HG02623 (cell line): ENCODE results near the gene ME2.
"Not testable (repeated sequence)": the region's sequence is repeated elsewhere in the genome, so short reads cannot be mapped to it uniquely, and the experiment has no call there.

ENCODE experiments used
- ATAC-seq: cut with Tn5 transposase; IDR thresholded peaks from one replicate; pipeline ENCODE4 v1.9.1; 2021; ENCODE audit warnings: moderate library complexity; ENCODE audit not compliant: unreplicated experiment

Gene ME2

DNA sequence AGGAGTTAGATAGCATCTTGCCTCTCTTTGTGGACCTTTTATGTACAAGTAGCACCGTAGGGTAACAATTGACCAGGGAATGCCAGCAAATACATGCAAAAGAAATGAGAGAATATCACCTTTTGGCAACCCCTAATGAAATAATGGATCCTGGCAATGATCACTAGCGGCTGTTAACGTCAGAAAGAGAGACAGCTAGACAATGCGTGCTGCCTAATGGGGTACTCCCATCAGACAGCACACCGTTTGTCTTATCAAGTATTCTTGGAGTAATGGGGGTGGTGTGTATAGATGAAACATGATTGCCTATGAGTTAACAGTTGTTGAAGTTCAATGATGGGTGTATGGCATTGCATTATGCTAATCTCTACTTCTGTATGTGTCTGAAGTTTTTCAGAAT, 90.5 kb downstream of the ME2 start:
- ATAC-seq = no peak

GRCh38 chr18:50970006-50970405, 91.1 kb downstream of the ME2 start:
- no peak for ATAC-seq

DNA sequence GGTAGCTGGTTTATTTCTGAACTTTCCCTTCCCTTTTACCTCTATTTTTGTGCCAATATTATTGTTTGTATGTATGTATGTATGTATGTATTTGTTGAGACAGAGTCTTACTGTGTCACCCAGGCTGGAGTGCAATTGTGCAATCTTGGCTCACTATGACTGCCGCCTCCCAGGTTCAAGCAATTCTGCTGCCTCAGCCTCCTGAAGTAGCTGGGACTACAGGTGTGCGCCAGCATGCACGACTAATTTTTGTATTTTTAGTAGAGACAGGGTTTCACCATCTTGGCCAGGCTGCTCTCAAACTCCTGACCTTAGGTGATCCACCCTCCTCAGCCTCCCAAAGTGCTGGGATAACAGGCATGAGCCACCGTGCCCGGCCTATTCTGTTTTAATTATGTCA, 93.5 kb downstream of the ME2 start:
- ATAC-seq = not testable (repeated sequence)

GRCh38 chr18:50973367-50974126, 94.6 kb downstream of the ME2 start:
- ATAC-seq = no peak

GRCh38 chr18:50977037-50977760, 98.3 kb downstream of the ME2 start:
- no peak for ATAC-seq

GRCh38 chr18:50981381-50981780, 102.5 kb downstream of the ME2 start:
- no peak for ATAC-seq

DNA sequence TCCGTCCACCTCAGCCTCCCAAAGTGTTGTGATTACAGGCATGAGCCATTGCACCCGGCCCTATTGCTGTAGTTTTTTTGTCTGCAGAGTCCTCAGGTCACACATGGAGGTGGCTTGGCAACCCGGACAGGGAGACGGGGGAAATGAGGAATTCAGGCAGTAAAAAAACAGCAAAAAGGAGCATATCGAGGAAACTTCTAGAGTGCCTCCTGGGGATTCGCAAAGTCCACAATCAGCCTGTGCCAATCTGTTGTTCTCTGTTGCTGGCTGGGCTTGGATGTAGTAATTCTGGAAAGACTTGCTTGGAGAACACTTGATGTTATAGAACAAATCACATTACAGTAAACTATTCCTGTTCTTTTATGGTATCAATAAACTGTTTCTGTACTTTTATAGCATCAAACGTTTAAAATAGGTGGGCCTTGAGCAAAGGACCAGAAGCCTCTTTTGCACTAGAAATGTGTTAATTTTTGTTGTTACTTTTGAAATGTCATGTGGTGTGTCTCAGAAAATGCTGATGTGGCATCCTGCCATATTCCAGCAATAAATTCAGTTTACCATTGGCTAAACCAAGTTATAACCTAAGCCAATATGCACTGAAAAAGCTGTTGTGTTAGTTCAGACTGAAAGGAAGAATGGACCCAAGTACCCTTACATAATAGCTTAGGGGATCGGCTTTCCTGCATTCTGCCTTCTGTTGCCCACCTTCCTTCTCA, 103.3 kb downstream of the ME2 start:
- no peak for ATAC-seq

DNA sequence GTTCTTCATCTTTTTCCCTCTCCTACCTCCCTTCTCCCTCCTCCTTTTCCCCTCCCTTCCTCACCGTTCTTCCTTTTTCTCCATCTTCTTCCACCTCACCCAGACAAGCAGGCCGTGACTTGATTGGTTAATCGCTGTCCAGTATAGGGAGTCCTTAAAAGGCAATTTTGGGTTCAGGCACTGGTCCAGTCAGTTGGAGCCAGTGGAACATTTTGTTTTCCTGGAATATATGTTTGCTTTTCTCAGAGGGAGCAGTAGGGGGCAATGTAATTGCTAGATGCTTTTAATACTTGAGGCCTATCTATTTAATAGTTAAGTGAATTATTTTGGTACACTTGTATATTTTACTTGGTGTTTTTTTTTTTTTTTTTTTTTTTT, 103.9 kb downstream of the ME2 start:
- ATAC-seq = no peak

DNA sequence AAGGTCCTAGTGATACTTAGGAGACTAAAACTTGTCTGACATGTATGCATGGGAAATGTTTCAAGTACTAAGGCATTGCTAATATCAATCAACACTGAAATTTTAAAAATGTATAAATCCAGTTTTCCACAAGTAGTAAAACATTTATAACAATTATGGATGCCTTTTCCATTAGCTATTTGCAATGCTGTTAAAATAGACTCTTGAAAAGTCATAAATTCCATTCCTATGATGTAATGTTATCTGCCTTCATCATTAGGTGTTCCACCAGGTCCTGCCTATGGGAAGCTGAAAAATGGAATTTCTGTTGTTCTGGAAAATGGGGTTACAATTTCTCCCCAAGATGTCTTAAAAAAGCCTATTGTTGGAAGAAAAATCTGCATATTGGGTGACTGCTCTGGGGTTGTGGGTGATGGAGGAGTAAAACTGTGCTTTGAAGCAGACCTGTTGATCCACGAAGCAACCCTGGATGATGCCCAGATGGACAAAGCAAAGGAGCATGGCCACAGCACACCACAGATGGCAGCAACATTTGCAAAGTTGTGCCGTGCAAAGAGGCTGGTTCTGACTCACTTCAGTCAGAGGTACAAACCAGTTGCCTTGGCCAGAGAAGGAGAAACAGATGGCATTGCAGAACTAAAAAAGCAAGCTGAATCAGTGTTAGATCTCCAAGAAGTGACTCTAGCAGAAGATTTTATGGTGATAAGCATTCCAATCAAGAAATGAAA, 107.6 kb downstream of the ME2 start:
- ATAC-seq = no peak

GRCh38 chr18:50987261-50987660, 108.3 kb downstream of the ME2 start:
- ATAC-seq = no peak

GRCh38 chr18:50989711-50990110, 110.8 kb downstream of the ME2 start:
- no peak for ATAC-seq

GRCh38 chr18:50992351-50992762, 113.4 kb downstream of the ME2 start:
- no peak for ATAC-seq

GRCh38 chr18:50994031-50994430, 115.1 kb downstream of the ME2 start:
- no peak for ATAC-seq

- ATAC-seq = not testable (repeated sequence)
Measured at GRCh38 chr18:51003174-51003573, 124.3 kb downstream of the ME2 start.
